A204.1 (cell line): ENCODE results near the gene RCAN2.

Source experiments
- FAIRE-seq: peaks from 2 replicates; lab custom pipeline; 2012; peaks lifted over from hg19 to GRCh38; lab: Jason Lieb, UNC

The RCAN2 gene

GRCh38 chr6:46491201-46491627, at the start of gene RCAN2:
Gene RCAN2 (minus strand): TSS chr6:46491449.
- FAIRE-seq, result no peak

DNA sequence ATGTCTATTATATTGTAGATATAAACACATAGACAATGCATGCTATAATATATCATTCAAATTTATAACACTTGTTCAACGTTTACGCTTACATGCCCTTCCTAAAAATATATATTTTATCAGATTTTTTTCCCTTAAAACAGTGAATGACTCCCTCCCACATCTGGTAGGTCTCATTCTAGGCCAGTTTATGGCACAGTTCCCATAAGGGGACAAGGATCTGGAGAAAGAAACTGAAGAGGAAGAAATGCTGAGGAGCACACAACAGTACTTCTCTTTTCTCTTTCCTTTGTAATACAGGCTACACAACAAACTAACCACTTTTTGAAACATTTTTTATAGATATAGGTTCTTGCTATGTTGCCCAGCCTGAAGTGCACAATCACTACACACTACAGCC, 48.6 kb upstream of the RCAN2 start:
- no peak for FAIRE-seq

DNA sequence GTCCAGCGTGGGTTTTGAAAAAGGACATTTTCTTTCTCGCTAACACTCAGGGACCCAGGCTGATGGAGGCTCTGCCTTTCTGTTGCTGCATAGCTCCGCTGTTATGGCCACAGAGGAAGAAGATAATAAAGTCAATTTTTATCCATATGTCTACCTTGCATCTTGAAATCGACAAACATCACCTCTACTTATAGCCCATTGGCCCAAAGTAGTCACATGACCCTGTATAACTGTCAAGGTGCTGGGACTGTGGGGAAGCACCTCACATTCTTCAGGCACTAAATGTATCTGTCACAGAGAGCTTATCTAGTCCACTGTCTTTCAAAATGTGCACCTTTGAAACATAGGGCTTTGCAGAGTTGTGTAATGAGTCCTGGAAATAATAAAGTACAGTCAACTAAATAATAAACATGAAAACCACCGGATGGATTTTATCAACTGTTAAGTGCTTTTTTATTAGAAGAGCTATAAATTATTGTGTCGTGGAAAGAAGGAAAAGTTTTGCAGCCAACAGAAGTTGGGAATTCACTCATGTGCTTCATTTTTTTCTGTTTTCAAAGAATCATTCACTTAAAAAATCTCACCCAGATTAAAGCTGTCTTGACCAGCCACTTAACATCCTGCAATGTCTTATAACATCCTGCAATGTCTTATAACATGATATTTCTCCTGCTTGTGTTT, 47.7 kb upstream of the RCAN2 start:
- FAIRE-seq, result no peak

DNA sequence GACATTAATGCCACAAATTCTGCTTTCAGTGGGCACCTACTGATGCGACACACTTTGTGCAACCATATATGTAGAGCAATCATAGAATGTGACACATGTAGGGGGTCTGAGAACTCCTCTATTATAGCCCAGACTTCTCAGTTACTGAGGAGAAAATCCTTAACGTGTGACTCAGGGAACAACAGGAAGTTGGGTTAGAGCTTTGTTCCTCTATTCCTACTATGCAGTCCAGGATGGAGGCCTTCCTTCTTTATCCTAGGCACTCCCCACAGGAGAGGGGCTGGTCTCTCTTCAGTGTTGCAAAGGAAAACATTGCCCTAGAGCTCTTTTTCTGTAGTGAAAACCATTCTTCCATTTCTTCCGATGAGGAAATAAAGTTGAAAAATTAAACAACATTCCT, 39.6 kb upstream of the RCAN2 start:
- FAIRE-seq, result no peak

DNA sequence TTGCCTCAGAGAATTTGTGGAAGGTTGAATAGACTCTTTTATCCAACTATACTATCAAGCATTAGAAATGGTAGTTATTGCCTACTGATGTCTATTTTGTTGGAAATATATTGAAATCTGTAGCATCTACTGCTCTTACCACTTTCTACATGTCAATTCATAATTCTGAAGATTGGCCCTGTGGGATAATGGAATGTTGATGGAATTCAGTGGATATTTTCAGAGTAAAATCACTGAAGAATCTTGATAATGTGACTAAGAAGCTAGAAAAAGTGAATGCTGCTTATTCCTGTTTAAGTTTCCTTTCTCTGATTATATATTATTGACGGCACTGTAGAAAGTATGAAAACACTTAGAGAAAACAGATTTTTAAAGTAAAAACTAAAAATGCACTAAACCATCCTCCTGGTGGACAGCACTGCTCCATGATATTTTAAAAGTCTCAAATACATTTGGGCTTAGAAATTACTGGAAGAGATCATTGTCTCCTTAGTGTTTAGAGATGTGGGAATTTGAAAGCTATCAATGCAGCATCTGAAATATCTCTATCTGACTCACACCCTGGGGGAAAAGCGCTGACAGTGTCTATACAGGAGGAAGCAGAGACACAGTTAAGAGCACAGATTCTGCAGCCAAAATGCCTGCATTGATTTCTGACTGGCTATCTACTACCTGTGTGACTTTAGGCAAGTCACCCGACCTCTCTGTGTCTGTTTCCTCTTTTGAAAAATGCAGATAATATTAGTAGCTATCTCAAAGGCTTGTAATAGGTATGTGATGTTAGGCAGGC, 37.9 kb upstream of the RCAN2 start:
- no peak for FAIRE-seq

DNA sequence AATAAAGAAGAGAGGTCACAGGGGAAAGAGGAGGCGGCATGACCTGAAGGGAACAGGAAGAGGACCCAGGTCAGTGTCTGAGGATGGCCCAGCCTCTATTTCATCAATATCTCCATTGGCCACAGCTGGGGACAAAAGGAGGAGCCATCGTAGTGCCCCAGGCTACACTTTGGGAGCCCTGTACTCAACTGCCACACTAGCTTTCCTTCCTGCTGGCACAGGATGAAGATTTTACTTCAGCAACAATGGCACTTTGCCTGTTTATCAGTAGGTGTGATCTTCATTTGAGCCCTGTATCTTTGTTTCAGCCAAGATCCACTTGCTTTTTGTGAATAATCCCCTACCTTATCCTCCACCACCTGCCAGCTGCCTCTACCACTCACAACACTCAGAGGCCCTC, 35.4 kb upstream of the RCAN2 start:
- FAIRE-seq, result no peak

DNA sequence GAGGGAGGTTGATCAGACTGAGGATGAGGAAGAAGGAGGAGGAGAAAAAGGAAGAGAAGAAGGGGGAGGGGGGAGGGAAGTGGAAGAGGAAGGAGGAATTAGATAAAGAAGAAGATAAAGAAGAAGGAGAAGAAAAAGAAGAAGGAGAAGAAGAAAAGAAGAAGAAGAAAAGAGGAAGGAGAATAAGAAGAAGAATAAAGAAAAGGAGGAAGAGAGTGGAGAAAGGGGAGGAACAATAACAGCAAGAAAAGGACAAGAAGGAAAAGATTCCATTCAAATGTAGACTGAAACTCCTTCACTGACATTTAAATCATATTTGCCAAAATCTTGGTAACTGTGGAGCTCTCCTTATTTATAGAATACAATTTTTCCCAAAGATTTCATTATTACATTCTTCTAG, 34.3 kb upstream of the RCAN2 start:
- no peak for FAIRE-seq

DNA sequence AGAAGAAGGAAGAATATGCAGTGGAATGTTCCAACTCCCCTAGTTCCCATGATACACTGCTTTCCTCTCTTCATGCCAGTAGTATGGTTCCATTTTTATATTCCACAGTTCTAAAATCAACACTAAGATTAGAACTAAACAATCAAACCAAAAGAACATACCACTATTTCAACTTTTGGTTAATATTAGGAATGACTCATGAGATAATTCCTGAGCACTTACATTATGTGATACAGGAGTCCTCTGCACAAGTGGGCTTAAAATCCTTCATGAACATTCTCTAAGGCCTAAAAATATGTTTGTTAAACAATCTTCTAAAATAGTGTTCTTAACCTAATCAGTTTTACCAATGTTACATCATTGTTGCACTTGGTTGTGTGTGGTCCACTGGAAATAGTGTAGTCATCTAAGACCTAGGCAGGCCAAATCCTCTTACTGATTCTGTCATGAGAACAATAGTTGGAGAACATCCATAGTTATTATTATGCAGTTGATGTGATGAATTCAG, 30.3 kb upstream of the RCAN2 start:
- FAIRE-seq, result no peak

DNA sequence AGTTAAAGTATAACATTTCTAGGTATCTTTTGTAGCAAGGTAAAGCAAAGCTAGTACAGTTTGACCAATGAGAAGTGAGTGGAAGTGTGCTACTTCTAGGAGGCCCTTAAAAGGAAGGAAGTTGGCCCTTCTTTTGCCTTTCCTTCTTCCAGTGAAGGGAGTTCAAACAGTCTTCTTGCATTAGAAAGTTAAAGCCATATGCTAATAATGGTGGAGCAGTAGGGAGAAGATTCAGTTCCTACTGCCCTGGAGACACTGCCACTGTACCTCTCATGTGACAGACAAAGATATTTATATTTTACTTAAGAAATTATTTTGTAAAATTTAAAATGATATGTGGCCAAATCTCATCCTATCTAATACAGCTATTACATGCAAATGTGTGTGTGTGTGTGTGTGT, 26.0 kb upstream of the RCAN2 start:
- no peak for FAIRE-seq

DNA sequence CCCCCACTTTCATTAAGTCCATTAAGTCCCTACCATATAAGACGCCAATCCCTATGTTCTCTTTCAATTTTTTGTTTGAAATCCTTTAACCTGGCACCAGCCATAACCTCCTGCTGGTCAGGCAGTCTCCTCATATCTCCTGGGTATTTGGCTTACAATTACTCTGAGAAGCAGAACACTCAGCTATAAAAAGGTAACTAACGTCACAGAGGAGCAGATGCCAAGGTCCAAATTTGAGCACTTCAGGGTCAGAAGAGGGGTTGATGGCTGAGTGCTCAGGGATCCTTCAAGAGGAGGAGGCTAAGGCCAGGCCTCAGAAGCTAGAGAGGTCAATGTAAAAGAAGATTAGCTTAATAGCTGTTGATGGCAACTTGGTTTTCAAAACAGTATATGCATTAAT, 22.3 kb upstream of the RCAN2 start:
- no peak for FAIRE-seq

DNA sequence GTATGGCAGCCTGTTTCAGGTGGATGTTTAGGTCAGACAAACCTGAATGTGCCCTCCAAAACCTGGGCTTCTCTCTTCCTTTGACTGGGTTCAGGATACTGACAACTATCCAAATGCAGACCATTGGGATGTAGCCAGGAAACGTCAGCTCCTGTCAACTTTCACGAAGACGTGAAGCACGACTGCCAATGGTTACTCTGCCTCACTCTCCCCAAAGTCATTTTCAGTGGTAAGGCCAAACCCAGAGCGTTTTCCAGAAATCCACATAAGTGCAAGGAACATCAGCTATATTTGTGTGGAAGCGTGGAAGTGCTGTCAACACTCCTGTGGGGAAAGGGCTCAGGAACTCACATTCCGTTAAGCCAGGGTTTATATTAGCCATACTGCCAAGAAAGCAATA, 20.1 kb upstream of the RCAN2 start:
- FAIRE-seq, result no peak

DNA sequence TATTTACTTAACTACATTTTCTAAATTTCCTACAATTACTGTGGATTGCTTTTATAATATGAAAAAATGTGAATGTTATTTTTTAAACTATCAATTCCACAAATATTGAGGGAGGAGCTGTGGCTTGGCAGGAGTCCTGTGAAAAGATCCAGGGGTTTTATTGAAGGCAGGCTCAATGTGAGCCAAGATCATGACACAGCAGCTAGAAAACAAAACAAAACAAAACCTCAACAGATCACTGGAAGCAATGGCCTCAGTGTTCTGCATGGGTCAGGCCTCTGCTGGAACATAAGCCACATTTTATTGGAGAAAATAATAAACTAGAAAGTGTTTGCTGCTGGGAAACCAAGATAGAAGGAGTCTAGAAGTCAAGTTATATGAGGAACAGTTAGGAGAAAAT, 19.4 kb upstream of the RCAN2 start:
- FAIRE-seq, result no peak

GRCh38 chr6:46509981-46510510, 18.8 kb upstream of the RCAN2 start:
- no peak for FAIRE-seq

DNA sequence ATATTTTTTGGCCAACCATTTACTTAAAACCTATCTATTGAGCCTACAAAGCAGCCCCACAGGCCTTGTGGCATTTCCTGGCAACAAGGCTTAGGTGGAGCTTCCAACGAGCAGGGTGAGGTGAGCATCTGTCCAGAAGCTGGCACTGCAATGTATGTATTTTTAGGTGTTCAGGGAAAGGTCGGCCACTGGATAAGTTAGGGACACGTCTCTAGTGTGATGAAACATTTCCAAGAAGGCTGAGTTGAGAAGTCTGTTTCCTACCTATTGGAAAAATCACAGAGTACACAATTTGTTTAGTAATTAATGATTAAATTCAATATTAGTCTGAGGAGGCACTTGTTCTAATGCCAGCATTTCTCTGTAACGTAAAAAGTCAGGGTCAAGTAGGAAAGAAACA, 17.8 kb upstream of the RCAN2 start:
- FAIRE-seq, result no peak

DNA sequence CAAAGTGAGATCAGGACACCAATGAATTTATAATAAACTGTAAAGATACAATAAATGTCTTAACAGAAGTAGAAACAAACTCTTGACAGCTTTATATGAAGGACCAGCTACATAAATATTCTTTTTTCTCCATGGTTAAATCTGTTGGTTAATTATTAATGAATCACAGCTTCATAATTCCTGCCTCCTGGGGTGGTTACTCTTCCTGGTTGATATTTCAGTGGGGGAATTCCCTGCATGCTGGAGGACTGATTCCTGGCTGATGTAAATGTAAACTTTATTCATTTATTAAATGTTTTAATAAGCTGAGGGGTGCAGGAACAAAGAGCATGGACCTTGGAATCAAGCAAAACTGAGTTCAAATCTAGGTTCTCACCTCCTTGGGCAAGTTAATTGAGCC, 16.2 kb upstream of the RCAN2 start:
- FAIRE-seq, result no peak

DNA sequence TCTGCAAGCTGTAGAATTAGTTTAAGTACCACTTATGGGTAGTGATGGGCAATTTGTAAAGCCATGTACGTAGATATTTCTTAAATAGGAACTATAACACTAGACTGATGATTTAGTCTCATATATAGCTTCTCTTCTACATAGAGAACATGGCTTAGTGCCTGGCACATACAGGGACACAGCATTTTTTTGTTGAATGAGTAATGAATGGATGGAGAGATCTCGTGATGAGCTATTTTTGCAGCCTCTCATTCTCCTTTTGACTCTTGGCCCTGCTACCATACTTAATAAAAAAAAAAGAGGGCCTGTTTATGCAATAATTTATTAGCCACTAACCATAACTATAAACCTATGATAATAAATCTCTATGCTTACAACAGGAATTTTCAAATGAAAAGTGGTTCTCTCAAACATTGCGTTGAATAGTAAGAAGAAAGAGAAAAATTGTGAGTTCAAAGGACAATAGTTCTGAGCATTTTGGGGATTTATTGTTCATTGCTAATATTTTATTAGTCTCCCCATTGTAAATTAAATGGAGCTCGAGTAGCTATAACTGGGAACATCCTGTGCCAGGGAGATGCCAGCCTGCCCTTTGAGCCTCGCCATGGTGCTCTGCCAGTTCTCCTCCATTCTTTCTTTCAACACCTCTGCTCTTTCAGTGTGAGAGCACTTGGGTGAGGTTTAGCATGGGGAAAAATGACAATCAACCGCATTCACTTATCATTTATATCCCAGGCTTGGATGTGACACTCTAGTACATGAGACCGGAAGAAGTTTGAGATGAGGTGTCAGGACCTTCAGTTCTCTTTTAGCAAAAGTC, 14.7 kb upstream of the RCAN2 start:
- no peak for FAIRE-seq

DNA sequence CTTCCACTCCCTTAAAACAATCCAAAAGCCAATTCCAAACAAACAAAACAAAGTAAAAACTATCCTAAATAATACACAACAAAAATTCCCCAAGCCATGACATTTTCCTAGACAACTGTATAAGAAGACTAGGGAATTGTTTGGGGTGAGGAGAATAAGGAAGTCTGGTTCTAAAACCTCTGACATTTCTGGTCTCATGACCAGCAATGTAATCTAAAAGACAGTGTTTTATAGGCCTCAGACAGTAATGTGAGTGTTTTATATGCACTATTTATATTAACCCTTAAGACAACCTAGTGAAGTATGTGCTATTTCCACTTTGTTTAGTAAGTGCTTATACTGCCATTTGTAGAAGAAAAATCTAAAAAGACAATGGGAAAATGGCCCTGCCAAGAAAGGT, 13.0 kb upstream of the RCAN2 start:
- no peak for FAIRE-seq

- no peak for FAIRE-seq
These were observed 11.4 kb upstream of the RCAN2 start for GRCh38 chr6:46502486-46503119.

- FAIRE-seq, result no peak
These were observed 10.2 kb upstream of the RCAN2 start for GRCh38 chr6:46501136-46502089.

- no peak for FAIRE-seq
These were observed 9.1 kb upstream of the RCAN2 start for GRCh38 chr6:46500382-46500781.
